GM13977 (cell line): Measurements from ENCODE around the gene LMO7.
A peak's percentile ranks its signal among the peaks of the same experiment; 100 is the strongest.

Experiments used
- DNase-seq: peaks from one replicate; pipeline ENCODE4 v3.0.0; 2012; ENCODE audit warnings: low spot score
- in situ Hi-C: fragments of 300-500 bp; cut with MboI; formaldehyde crosslinking; loops from one replicate; pipeline ENCODE4 v1.12.0; 2022; ENCODE audit warnings: low sequenced_read_pairs, low pct_unique_long_range_greater_than_20kb, mixed read lengths, inconsistent platforms; ENCODE audit not compliant: unreplicated experiment
- TF ChIP-seq, protein P1 (sequence below): IDR thresholded peaks from 2 replicates; pipeline ENCODE4 v1.5.1; 2012; ENCODE audit warnings: mild to moderate bottlenecking, control low read depth; ENCODE audit not compliant: insufficient read depth; ENCODE audit errors: extremely low read depth, missing control alignments

LMO7 gene

DNA sequence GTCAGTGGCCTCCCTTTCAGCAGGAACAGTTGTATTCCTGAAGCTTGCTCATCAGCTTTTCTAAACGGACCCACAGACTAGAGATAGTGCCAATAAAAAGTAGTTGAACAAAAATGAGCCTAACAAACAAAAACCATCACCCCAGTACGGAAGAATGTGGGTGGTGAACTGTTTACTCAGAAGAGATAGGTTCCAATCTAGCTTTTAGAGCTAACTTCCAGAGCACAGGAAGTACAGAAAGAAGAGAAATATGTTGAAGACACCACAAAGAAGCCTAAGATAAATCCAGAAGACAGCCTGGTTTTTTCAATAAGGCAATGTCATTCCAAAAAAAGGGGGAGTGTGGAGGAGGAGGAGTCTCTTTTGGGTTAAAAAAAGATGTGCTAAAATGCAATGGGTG lies 2.8 kb upstream of the LMO7 start:
- no peak for DNase-seq
- in situ Hi-C loops, result no loop called here
- TF ChIP-seq, protein P1, sequence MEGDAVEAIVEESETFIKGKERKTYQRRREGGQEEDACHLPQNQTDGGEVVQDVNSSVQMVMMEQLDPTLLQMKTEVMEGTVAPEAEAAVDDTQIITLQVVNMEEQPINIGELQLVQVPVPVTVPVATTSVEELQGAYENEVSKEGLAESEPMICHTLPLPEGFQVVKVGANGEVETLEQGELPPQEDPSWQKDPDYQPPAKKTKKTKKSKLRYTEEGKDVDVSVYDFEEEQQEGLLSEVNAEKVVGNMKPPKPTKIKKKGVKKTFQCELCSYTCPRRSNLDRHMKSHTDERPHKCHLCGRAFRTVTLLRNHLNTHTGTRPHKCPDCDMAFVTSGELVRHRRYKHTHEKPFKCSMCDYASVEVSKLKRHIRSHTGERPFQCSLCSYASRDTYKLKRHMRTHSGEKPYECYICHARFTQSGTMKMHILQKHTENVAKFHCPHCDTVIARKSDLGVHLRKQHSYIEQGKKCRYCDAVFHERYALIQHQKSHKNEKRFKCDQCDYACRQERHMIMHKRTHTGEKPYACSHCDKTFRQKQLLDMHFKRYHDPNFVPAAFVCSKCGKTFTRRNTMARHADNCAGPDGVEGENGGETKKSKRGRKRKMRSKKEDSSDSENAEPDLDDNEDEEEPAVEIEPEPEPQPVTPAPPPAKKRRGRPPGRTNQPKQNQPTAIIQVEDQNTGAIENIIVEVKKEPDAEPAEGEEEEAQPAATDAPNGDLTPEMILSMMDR, result no peak

DNA sequence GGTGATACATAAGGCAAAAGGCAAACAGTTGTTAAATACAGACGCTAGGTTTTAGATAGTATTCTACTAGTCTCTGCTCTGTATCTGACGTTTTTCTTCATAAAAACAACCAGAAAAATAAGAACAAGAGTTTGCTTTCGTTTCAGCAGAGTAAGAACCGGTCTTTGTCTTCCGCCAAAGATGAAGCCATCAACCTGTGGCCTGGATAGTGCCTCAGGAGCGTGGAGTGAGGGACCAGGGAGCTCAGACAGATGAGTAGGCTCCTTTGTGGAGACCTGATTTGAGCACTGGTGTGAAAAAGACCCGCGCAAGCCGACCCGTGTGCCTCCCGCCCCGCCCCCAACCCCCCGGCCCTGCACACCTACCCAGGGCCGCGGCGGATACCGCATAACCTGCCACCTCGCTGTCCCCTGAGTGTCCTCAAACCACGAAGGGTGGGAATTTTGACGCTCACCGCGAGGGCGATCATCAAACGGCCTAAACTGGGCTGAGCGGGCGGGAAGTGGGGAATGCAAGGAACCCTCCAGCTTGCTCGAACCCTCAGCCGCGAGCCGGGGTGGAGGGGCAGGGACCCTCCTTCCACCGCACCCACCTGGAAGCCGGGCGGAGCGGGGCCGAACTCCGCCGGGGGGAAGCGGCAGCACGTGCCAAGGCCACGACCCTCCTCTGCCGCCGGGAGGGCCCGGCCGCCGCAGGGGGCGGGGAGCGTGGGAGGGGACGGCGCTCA lies 866 bp upstream of the LMO7 start:
- TF ChIP-seq, protein P1, result no peak
- DNase-seq, result peak; percentile 32
- in situ Hi-C loops, result no loop called here

DNA sequence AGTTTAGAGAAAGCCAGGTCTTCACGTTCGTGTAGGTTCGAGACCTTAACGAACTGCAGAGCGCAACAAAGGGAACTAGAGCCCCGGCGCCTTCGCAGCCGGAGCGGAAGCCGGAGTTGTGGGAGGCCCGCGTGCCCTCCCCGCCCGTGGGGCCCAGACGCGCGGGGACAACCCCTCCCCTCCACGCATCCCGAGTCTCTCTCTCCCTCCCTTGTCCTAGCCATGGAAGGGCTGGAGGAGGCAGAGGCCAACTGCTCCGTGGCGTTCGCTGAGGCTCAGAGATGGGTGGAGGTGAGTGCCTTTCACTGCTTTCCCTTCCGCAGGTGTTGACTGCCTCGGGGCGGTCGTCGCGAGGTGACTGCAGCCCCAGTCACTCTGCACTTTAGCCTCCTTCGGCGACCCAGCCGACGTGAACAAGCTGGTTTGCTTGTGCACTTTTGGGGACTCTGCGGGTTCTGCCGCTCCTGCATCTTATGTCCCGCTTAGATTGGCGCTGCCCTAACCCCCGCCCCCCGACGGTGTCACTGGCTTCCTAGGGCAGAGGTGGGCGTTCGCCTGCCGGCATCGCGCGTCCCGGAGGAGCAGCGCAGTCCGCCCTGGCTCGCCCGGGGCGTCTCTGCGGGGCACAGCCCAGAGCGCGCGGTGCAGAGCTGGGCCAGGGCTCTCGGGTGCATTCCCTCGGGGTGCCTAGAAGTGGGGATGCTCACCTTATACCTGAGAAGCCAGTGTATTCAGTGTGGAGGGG lies 478 bp downstream of the LMO7 start:
- in situ Hi-C loops, result no loop called here
- DNase-seq, result peak; percentile 57
- TF ChIP-seq, protein P1, result peak; percentile 17

DNA sequence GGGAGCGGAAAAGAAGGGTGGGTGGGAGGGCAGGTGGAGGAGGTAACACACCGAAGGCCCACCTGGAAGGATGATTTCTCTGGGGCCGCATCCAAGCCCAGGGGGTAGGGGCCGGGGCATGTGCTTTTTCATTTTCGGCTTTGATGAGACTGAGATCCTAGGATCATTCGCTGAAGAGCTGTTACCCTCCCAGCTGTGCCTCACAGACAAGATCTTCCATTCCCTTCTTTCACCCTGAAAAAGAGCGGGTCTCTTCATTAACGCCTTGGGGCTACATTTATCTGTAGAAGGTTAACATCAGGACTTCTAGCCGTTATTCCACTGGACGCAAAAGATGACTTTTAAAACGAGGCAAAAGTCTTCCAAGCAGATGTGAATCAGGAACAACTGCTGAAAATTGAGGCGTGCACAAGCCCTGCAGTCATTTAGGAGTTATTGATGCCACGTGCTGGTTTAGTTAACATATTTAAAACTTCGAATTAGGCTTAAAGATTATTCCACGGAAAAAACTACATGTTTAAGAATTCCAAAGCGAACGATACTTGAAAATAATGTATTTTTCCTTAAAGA lies 1.1 kb downstream of the LMO7 start:
- TF ChIP-seq, protein P1, result no peak
- in situ Hi-C loops, result no loop called here
- peak; percentile 19 for DNase-seq

DNA sequence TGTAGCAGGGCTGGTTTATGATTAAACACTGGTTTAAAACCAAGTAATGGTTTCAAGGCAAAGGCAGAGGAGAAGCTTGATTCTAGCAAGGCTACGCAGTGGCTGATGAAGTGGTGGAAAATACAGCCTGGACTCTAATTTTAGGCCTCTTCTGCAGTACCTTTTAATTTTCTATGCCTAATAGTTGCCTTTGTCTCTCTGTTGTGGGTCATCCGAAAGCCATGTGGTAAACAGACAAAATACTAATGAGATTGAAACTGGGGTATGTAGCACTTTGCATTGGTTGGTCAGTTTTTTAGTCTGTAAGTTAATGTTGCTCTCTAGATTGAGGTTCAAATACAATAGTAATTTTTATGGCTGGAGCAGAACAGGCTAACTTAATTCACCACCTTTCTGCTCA lies 3.3 kb downstream of the LMO7 start:
- peak; percentile 36 for DNase-seq
- TF ChIP-seq, protein P1, result no peak
- in situ Hi-C loops, result no loop called here

DNA sequence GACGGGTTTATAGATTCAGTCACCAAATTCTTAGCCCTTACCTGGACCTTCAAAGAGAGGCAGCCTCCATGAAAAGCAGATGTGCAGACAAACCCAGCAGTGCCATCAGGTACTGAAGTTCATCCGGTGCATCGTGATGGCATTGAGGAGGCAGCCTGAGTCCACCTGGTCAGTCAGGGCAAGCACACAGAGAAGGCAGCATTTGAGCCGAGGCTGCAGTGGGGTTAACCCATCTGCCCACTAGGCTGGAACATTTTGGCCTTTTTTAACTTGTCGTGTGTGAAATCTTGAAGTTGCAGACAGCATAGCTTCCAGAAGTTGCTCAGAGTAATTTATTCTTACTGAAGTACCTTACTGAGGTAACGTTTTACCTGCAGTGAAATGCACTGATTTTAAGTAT lies 4.9 kb downstream of the LMO7 start:
- TF ChIP-seq, protein P1, result no peak
- no peak for DNase-seq
- in situ Hi-C loops, result no loop called here
